Esophagus (tissue), 2 donors: ENCODE data around the gene PARN. TPM values are rescaled to one million over a fixed set of nuclear protein-coding genes. Genes with fewer than 3 reads are reported as not detected.

Experiments
- H3K27ac ChIP-seq, 2 donors: one replicate each; pipeline ENCODE4 v1.5.1; 2013; ENCODE audit warnings: low read depth in 2 of 2, mild to moderate bottlenecking in 2 of 2, inconsistent platforms in 1 of 2, low read length in 1 of 2, moderate library complexity in 1 of 2
- H3K27me3 ChIP-seq, 2 donors: one replicate each; pipeline ENCODE4 v1.6.1; 2013; ENCODE audit warnings: low read length in 2 of 2, control low read depth in 1 of 2, mild to moderate bottlenecking in 1 of 2; ENCODE audit not compliant: insufficient read depth in 2 of 2, control insufficient read depth in 1 of 2
- H3K36me3 ChIP-seq, 2 donors: one replicate each; pipeline ENCODE4 v1.6.1; 2013; ENCODE audit warnings: low read length in 1 of 2; ENCODE audit not compliant: control insufficient read depth in 2 of 2, insufficient read depth in 2 of 2
- H3K4me1 ChIP-seq, 2 donors: one replicate each; pipeline ENCODE4 v1.6.1; 2013; ENCODE audit warnings: low read length in 1 of 2; ENCODE audit not compliant: control insufficient read depth in 2 of 2, insufficient read depth in 2 of 2
- H3K4me3 ChIP-seq, 2 donors: one replicate each; pipeline ENCODE4 v1.5.1; 2013; ENCODE audit warnings: low read length in 2 of 2, mild to moderate bottlenecking in 2 of 2, low read depth in 1 of 2, moderate library complexity in 1 of 2
- H3K9me3 ChIP-seq, 2 donors: one replicate each; pipeline ENCODE4 v1.6.1; 2013; ENCODE audit warnings: mild to moderate bottlenecking in 2 of 2, low read depth in 1 of 2, low read length in 1 of 2, moderate library complexity in 1 of 2; ENCODE audit not compliant: control insufficient read depth in 2 of 2, insufficient read depth in 1 of 2
- WGBS, 2 donors: extraction: QIAGEN DNeasy Blood & Tissue Kit; methylation state at CpG; one replicate each; pipeline ENCODE4 v1.1.7; 2013; 5-methylcytosine and 5-hydroxymethylcytosine counted together
- polyA plus RNA-seq, 2 donors: library from polyadenylated mRNA; stranded (reverse); fragments of 200-250 nt; gene quantifications; one replicate each; pipeline ENCODE4 v1.2.3, GENCODE V29; 2013
- donor health status: healthy with polysubstance abuse.
- donor health status: Bipolar disorder and iron deficiency.

Gene PARN
- polyA plus RNA-seq, 2 donors = 5.5 to 11.9 TPM

DNA sequence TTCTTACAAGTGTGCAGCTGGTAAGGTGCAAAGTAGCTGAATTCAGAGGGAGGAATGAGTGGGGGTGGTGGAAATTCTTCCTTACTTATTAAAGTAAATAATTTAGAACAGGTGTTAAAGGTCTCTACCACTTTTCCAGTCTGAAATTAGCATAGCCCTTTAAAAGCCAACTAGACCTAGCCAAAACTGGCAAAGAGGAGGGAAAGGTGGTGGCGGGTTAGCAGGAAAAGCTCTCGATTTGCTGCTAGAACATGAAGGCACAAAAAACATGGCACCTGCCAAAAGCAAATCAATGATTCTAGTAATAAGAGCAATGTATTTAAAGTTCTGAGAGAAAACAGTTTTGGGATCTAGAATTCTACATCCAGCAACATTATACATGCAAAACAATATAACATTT lies 157.7 kb downstream of the PARN start:
- H3K27ac ChIP-seq = no peak overlapping the region
- H3K4me3 ChIP-seq = no peak overlapping the region
- H3K9me3 ChIP-seq = no peaks in the 10 kb centered on the region
- H3K36me3 ChIP-seq = no peaks in the 10 kb centered on the region
- H3K4me1 ChIP-seq = no peaks in the 10 kb centered on the region
- H3K27me3 ChIP-seq = no peaks in the 10 kb centered on the region
- WGBS, 2 donors = 86 to 94% methylated on average over 2 of the region's 2 CpGs

- Histone ChIP-seq H3K4me1 (no peaks in the 10 kb centered on the region), H3K4me3 (no peak overlapping the region), H3K27ac (no peak overlapping the region), H3K36me3 (no peaks in the 10 kb centered on the region), H3K27me3 (no peaks in the 10 kb centered on the region), H3K9me3 (no peaks in the 10 kb centered on the region)
- WGBS, 2 donors = 89 to 96% methylated on average over 2 of the region's 2 CpGs
Measured at GRCh38 chr16:14470788-14471187, 159.3 kb downstream of the PARN start.

DNA sequence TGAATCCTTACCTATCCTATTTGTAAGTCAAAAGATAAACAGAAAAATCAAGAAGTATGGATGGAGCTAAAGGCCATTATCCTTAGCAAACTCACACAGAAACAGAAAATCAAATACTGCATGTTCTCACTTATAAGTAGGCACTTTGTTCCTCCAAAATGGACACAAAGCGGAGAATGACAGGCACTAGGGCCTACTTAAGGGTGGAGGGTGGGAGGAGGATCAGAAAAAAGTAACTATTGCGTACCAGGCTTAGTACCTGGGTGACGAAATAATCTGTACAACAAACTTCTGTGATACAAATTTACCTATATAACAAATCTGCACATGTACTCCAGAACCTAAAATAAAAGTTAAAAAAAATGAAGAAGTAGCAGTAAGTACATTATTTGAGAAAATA lies 164.3 kb downstream of the PARN start:
- no peak overlapping the region for H3K4me3 ChIP-seq
- no peaks in the 10 kb centered on the region for H3K36me3 ChIP-seq
- 93 to 98% methylated on average over 3 of the region's 3 CpGs for WGBS, 2 donors
- no peaks in the 10 kb centered on the region for H3K4me1 ChIP-seq
- no peaks in the 10 kb centered on the region for H3K27me3 ChIP-seq
- peaks cover 0 to 4% of the 10 kb centered on the region in 2 donors for H3K9me3 ChIP-seq
- H3K27ac ChIP-seq = no peak overlapping the region

GRCh38 chr16:14464796-14465195 lies 165.3 kb downstream of the PARN start:
- Histone ChIP-seq H3K4me3 (no peak overlapping the region), H3K36me3 (no peaks in the 10 kb centered on the region), H3K4me1 (no peaks in the 10 kb centered on the region), H3K27me3 (no peaks in the 10 kb centered on the region), H3K27ac (no peak overlapping the region), H3K9me3 (peaks cover 0 to 4% of the 10 kb centered on the region in 2 donors)
- WGBS, 2 donors = 95 to 96% methylated on average over 2 of the region's 2 CpGs

DNA sequence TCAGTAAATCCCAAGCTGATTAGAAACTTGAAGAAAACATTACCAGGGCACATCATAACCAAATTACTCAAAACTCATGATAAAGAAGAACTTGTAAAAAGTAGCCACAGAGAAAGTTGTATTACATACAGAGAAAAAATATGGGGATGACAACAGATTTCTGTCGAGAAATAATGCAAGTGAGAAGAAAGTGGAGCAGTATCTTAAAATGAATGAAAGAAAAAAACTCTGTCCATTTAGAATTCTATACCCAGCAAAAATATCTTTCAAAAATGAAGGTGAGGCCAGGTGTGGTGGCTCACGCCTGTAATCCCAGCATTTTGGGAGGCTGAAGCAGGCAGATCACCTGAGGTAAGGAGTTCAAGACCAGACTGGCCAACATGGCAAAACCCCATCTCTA lies 165.9 kb downstream of the PARN start:
- H3K27ac ChIP-seq = no peak overlapping the region
- H3K27me3 ChIP-seq = no peaks in the 10 kb centered on the region
- peaks cover 0 to 4% of the 10 kb centered on the region in 2 donors for H3K9me3 ChIP-seq
- H3K36me3 ChIP-seq = no peaks in the 10 kb centered on the region
- 98% methylated on average over 2 of the region's 2 CpGs for WGBS, 2 donors
- H3K4me3 ChIP-seq = no peak overlapping the region
- no peaks in the 10 kb centered on the region for H3K4me1 ChIP-seq

DNA sequence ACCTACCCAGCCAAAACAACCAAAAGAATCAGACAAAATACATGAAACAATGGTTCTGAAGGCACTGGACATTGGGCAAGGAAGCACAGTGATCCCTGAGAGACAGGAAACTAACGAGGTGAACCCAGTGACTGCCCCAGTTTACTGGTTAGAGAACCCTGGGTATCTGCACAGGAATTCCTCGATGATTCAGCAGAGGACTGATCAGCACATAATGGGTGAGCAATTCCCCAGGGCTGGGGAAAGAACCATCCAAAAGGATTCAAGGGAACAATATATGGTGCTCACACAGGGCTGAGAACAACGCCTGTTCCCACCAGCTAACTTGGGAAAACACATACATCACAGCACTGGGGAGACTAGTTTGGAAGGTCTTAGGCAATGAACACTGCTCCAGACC lies 167.2 kb downstream of the PARN start:
- H3K4me1 ChIP-seq = no peaks in the 10 kb centered on the region
- H3K4me3 ChIP-seq = no peak overlapping the region
- WGBS, 2 donors = 91 to 95% methylated on average over 3 of the region's 3 CpGs
- H3K27me3 ChIP-seq = no peaks in the 10 kb centered on the region
- H3K9me3 ChIP-seq = peaks cover 0 to 4% of the 10 kb centered on the region in 2 donors
- H3K36me3 ChIP-seq = peaks cover 0 to 3% of the 10 kb centered on the region in 2 donors
- no peak overlapping the region for H3K27ac ChIP-seq

- no peaks in the 10 kb centered on the region for H3K4me1 ChIP-seq
- H3K27ac ChIP-seq = no peak overlapping the region
- peaks cover 0 to 4% of the 10 kb centered on the region in 2 donors for H3K9me3 ChIP-seq
- WGBS, 2 donors = 94 to 100% methylated on average over 1 of the region's 1 CpG
- H3K27me3 ChIP-seq = no peaks in the 10 kb centered on the region
- peaks cover 0 to 3% of the 10 kb centered on the region in 2 donors for H3K36me3 ChIP-seq
- no peak overlapping the region for H3K4me3 ChIP-seq
Measured at GRCh38 chr16:14460726-14461125, 169.3 kb downstream of the PARN start.

DNA sequence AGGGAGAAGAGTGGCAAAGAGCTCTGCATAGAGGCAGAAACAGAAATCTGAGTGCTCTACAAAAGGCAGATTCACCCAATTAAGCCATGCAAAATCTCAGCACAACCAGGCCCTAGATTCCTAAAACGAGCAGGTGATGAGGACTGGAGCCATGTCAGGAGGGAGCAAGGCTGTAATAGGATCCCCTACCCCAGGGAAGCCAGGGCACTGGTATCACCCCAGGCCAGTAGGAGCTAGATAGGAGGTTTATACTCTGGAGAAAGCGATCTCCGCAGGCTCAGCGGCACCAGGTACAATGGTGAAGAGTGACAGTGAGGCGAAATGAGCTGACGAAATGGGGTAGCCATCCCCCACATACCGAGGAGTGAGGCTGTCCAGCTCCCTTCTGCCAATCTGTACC lies 171.5 kb downstream of the PARN start:
- 88 to 94% methylated on average over 7 of the region's 7 CpGs for WGBS, 2 donors

GRCh38 chr16:14456793-14457481 lies 173.1 kb downstream of the PARN start:
- H3K27me3 ChIP-seq = no peaks in the 10 kb centered on the region
- H3K4me1 ChIP-seq = no peaks in the 10 kb centered on the region
- WGBS, 2 donors = 94 to 95% methylated on average over 10 of the region's 10 CpGs
- no peak overlapping the region for H3K4me3 ChIP-seq
- H3K36me3 ChIP-seq = peaks cover 0 to 3% of the 10 kb centered on the region in 2 donors
- H3K27ac ChIP-seq = no peak overlapping the region
- no peaks in the 10 kb centered on the region for H3K9me3 ChIP-seq

More for the DNA sequence above, 171.5 kb downstream of the PARN start:
- H3K27me3 ChIP-seq = no peaks in the 10 kb centered on the region
- no peak overlapping the region for H3K4me3 ChIP-seq
- H3K27ac ChIP-seq = no peak overlapping the region
- no peaks in the 10 kb centered on the region for H3K9me3 ChIP-seq
- H3K4me1 ChIP-seq = no peaks in the 10 kb centered on the region
- H3K36me3 ChIP-seq = peaks cover 0 to 3% of the 10 kb centered on the region in 2 donors

- no peaks in the 10 kb centered on the region for H3K4me1 ChIP-seq
- H3K9me3 ChIP-seq = no peaks in the 10 kb centered on the region
- H3K27ac ChIP-seq = no peak overlapping the region
- H3K27me3 ChIP-seq = no peaks in the 10 kb centered on the region
- WGBS, 2 donors = 68 to 71% methylated on average over 5 of the region's 5 CpGs
- H3K4me3 ChIP-seq = no peak overlapping the region
- H3K36me3 ChIP-seq = peaks cover 0 to 3% of the 10 kb centered on the region in 2 donors
Measured at GRCh38 chr16:14455573-14455972, 174.5 kb downstream of the PARN start.
